Breast epithelium (tissue), 4 donors: Measurements from ENCODE around the gene NFIX. TPM values are rescaled to one million over a fixed set of nuclear protein-coding genes. Genes with fewer than 3 reads are reported as not detected.

Experiments
- DNase-seq, 2 donors: peaks; one replicate each; pipeline ENCODE4 v3.0.0-alpha.2; 2019; ENCODE audit warnings: low spot score in 2 of 2
- H3K27ac ChIP-seq, 2 donors: fragments of 200-600 bp; sonication (generic) in 1 of 2; one replicate each; pipeline ENCODE4 v1.5.1; 2016 to 2019; ENCODE audit warnings: mild to moderate bottlenecking in 1 of 2
- H3K27me3 ChIP-seq, 2 donors: fragments of 200-600 bp; sonication (generic) in 1 of 2; one replicate each; pipeline versions ENCODE4 v1.5.1 to v1.6.0; 2017 to 2019; ENCODE audit warnings: control low read depth in 1 of 2, mild to moderate bottlenecking in 1 of 2
- H3K36me3 ChIP-seq: fragments of 200-600 bp; one replicate; pipeline ENCODE4 v1.5.1; 2019
- H3K4me1 ChIP-seq, 2 donors: fragments of 200-600 bp; sonication (generic); one replicate each; pipeline ENCODE4 v1.5.1; 2016 to 2019; ENCODE audit warnings: control low read depth in 1 of 2
- H3K4me3 ChIP-seq, 3 donors: fragments of 200-600 bp; sonication (generic); 1 replicate in 2 of 3; 2 replicates in 1 of 3; pipeline ENCODE4 v1.5.1; 2016 to 2019; ENCODE audit warnings: mild to moderate bottlenecking in 3 of 3, moderate library complexity in 2 of 3
- H3K9me3 ChIP-seq, 2 donors: fragments of 200-600 bp; sonication (generic) in 1 of 2; one replicate each; pipeline ENCODE4 v1.5.1; 2016 to 2019; ENCODE audit warnings: control low read depth in 1 of 2
- POLR2A ChIP-seq: fragments of 450-650 bp; IDR thresholded peaks from one replicate; pipeline ENCODE4 v1.6.1; 2016; ENCODE audit warnings: antibody characterized with exemption, mild to moderate bottlenecking, moderate library complexity
- POLR2AphosphoS5 ChIP-seq, 3 donors: sonication (generic); formaldehyde crosslinking; IDR thresholded peaks; one replicate each; pipeline ENCODE4 v1.6.1; 2017; ENCODE audit warnings: antibody characterized with exemption in 3 of 3
- intact Hi-C: fragments of 100-400 bp; cut with DNase I; formaldehyde crosslinking; loops from one replicate; pipeline ENCODE4 v1.15.1; 2023; ENCODE audit warnings: low total_unique reads
- total RNA-seq, 3 donors: library from RNA; depleted of rRNA; stranded (reverse); fragments of >200 nt; gene quantifications; one replicate each; pipeline ENCODE4 v1.1.0, GENCODE V29; 2016
- TF ChIP-seq, protein P1 (sequence below), 3 donors: fragments of 450-650 bp; IDR thresholded peaks; one replicate each; pipeline ENCODE4 v1.5.1; 2016 to 2017; ENCODE audit warnings: antibody characterized with exemption in 3 of 3, mild to moderate bottlenecking in 3 of 3, moderate library complexity in 3 of 3

NFIX gene
- total RNA-seq, 3 donors from 2014 or later: 43.6 to 53.9 (median 52.8) TPM

- intact Hi-C loops: no loop called here
- Histone ChIP-seq H3K4me3 (peak overlapping the region in 1 of 3 donors; percentile 35), H3K27ac (peak overlapping the region; percentile 95 to 97)
Observed at GRCh38 chr19:13020002-13020414, 24.7 kb downstream of the NFIX start.

DNA sequence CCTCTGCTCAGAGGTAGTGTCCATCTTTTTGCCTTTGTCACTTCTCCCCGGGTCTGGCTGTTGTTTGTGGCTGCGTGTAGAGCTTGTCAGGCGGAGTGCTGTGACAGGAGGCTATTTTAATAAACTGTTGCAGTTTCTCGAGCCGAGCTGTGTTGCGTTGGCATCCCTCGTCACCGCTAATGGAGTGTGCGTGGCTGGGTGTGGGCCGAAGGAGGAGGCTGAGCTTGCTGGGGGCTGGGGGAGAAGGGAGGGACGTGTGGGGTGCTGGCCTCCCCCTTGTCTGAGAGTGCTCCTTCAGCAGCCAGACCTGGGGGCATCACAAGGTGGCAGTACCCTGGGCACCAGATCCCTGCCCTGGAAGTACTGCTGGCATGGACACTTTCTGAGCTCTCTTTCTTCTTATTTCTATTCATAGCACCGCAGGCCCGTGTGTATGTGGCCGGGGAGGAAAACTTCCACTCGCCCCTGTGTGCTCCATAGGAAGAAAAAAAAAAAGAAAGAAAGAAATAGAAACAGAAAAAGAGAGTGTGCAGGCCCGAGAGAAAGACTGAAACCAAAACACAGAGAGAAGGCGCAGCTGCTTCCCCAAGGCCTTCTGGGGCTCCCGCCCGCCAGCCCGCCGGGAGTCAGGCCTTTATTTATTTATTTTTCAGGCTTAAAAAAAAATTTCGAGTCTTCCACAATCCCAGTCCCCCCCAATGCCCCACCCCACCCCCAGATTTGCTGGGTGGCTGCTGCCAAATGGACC is 27.0 kb downstream of the NFIX start:
- Histone ChIP-seq H3K4me1 (peaks cover 17 to 27% of the 10 kb centered on the region in 2 donors), H3K27ac (peak overlapping the region; percentile 95 to 97), H3K36me3 (no peaks in the 10 kb centered on the region), H3K27me3 (no peaks in the 10 kb centered on the region), H3K9me3 (no peaks in the 10 kb centered on the region), H3K4me3 (peak overlapping the region; percentile 41 to 75 (median 53))
- TF ChIP-seq POLR2A (no peak), POLR2AphosphoS5 (IDR thresholded peaks at IDR 0.05) (no peak)
- TF ChIP-seq, protein P1, sequence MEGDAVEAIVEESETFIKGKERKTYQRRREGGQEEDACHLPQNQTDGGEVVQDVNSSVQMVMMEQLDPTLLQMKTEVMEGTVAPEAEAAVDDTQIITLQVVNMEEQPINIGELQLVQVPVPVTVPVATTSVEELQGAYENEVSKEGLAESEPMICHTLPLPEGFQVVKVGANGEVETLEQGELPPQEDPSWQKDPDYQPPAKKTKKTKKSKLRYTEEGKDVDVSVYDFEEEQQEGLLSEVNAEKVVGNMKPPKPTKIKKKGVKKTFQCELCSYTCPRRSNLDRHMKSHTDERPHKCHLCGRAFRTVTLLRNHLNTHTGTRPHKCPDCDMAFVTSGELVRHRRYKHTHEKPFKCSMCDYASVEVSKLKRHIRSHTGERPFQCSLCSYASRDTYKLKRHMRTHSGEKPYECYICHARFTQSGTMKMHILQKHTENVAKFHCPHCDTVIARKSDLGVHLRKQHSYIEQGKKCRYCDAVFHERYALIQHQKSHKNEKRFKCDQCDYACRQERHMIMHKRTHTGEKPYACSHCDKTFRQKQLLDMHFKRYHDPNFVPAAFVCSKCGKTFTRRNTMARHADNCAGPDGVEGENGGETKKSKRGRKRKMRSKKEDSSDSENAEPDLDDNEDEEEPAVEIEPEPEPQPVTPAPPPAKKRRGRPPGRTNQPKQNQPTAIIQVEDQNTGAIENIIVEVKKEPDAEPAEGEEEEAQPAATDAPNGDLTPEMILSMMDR (IDR thresholded peaks at IDR 0.05): no peak
- intact Hi-C loops: no loop called here
- DNase-seq: no peak

More at GRCh38 chr19:13020002-13020414, 24.7 kb downstream of the NFIX start:
- TF ChIP-seq, protein P1 (IDR thresholded peaks at IDR 0.05): no peak
- TF ChIP-seq POLR2A: no peak
- no peak for TF ChIP-seq POLR2AphosphoS5 (IDR thresholded peaks at IDR 0.05)
- no peak for DNase-seq
- Histone ChIP-seq H3K9me3 (no peaks in the 10 kb centered on the region), H3K27me3 (no peaks in the 10 kb centered on the region), H3K4me1 (peaks cover 17 to 22% of the 10 kb centered on the region in 2 donors), H3K36me3 (no peaks in the 10 kb centered on the region)

DNA sequence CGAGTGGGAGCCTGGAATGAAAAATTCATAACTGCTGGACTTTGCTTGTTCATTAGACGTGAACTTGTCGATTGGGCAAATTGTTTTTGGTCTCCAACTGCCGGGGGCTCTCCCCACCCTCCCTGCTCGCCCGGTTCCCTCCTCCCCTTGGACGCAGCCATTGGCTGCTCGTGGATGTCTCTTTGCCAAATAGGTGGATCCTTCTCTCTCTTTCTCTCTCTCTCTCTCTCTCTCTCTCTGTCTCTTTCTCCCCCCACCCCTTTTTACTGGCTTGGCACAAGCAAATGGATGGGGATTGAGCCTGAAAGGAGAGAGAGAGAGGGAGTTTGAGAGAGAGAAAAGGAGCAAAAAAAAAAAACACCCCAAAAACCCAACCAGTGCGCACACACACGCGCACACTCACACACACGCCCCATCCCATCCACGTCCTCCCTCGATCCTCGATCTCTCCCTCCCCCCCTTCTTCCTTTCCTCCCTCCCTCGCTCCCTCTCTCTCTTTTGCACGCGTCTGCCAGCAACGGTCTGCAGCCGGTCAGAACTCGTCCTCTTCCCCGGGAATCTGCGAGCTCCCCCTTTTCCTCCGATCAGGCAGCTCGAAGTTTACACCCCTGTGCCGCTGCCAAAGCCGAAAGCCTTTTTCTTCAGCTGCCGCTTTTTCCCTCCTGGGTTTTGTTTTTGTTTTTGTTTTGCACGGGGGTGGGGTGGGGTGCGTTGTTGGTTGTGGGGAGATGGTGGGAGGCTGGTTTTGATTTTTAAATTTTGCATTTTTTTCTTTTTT is 27.8 kb downstream of the NFIX start:
- Histone ChIP-seq H3K4me1 (peaks cover 17 to 27% of the 10 kb centered on the region in 2 donors), H3K27ac (peak overlapping the region; percentile 95 to 97)
- peak; percentile 91 to 93 for DNase-seq

DNA sequence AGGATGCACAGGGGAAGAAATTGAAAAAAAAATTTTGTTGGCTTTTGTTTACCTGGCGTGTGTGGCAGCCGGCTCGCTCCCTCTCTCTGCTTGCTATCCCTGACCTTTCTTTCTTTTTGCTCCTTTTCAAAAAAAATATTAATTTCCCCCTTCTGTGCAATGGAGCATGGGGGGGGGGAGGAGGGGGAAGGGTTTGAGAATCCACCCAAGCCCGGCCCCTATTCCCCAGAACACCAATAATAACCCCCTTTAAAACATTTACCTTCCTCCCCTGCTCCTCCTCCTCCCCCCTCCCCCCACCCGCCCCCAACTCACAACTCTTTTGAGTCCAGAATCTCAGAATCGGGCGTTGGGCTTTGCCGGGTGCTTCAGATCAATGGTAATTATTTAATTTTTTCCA is 28.4 kb downstream of the NFIX start:
- Histone ChIP-seq H3K36me3 (no peaks in the 10 kb centered on the region), H3K27me3 (no peaks in the 10 kb centered on the region), H3K4me3 (peak overlapping the region; percentile 41 to 75 (median 53)), H3K4me1 (peaks cover 18 to 25% of the 10 kb centered on the region in 2 donors), H3K9me3 (no peaks in the 10 kb centered on the region), H3K27ac (peak overlapping the region; percentile 93 to 95)
- no peak for DNase-seq
- intact Hi-C loops: no loop called here
- TF ChIP-seq, protein P1 (IDR thresholded peaks at IDR 0.05): no peak
- TF ChIP-seq POLR2AphosphoS5 (IDR thresholded peaks at IDR 0.05) (no peak), POLR2A (no peak)

More for the DNA sequence above, 27.8 kb downstream of the NFIX start:
- H3K9me3 ChIP-seq: no peaks in the 10 kb centered on the region
- intact Hi-C loops: no loop called here
- H3K36me3 ChIP-seq: no peaks in the 10 kb centered on the region
- peak overlapping the region; percentile 41 to 75 (median 53) for H3K4me3 ChIP-seq
- H3K27me3 ChIP-seq: no peaks in the 10 kb centered on the region
- TF ChIP-seq POLR2AphosphoS5 (IDR thresholded peaks at IDR 0.05) (peak; percentile 69 to 80 (median 78)), POLR2A (no peak)
- TF ChIP-seq, protein P1 (IDR thresholded peaks at IDR 0.05): peak; percentile 28 to 51 (median 42)
